D341Med (cell line): ENCODE data around the gene TSSC4.

Experiments used
- DNase-seq: peaks from one replicate; pipeline ENCODE4 v3.0.0; 2012; ENCODE audit warnings: low spot score

TSSC4 gene

GRCh38 chr11:2400762-2401435, 349 bp downstream of the TSSC4 start:
- DNase-seq, result no peak

GRCh38 chr11:2401436-2401984, 960 bp downstream of the TSSC4 start:
- DNase-seq, result no peak

- DNase-seq, result no peak
Observed at GRCh38 chr11:2402106-2402505, 1.6 kb downstream of the TSSC4 start.

GRCh38 chr11:2402890-2403645, 2.5 kb downstream of the TSSC4 start:
- DNase-seq, result no peak

- no peak for DNase-seq
Observed at GRCh38 chr11:2404735-2405196, 4.2 kb downstream of the TSSC4 start.

GRCh38 chr11:2406451-2406850, 5.9 kb downstream of the TSSC4 start:
- DNase-seq, result no peak

GRCh38 chr11:2406878-2407410, 6.4 kb downstream of the TSSC4 start:
- no peak for DNase-seq

- no peak for DNase-seq
Observed at GRCh38 chr11:2408671-2409070, 8.1 kb downstream of the TSSC4 start.

- no peak for DNase-seq
Observed at GRCh38 chr11:2409126-2409525, 8.6 kb downstream of the TSSC4 start.

- DNase-seq, result no peak
Observed at GRCh38 chr11:2409611-2410468, 9.3 kb downstream of the TSSC4 start.

GRCh38 chr11:2410616-2411015, 10.1 kb downstream of the TSSC4 start:
- no peak for DNase-seq

- no peak for DNase-seq
Observed at GRCh38 chr11:2411446-2412305, 11.1 kb downstream of the TSSC4 start.

GRCh38 chr11:2412323-2412722, 11.8 kb downstream of the TSSC4 start:
- DNase-seq, result no peak

GRCh38 chr11:2413742-2414579, 13.4 kb downstream of the TSSC4 start:
- DNase-seq, result no peak

GRCh38 chr11:2414616-2415015, 14.1 kb downstream of the TSSC4 start:
- no peak for DNase-seq

GRCh38 chr11:2415171-2415570, 14.6 kb downstream of the TSSC4 start:
- DNase-seq, result no peak

- DNase-seq, result no peak
Observed at GRCh38 chr11:2415601-2416380, 15.2 kb downstream of the TSSC4 start.

- DNase-seq, result no peak
Observed at GRCh38 chr11:2416765-2417164, 16.2 kb downstream of the TSSC4 start.
